ENCODE data around the gene CBLB. TPM values are rescaled to one million over a fixed set of nuclear protein-coding genes. Genes with fewer than 3 reads are reported as not detected.

Gene CBLB
- total and polyA plus RNA-seq, 2 of the 4 experiments (the other 2 are of a cell fraction), result 10.1 to 20.1 TPM

- Histone ChIP-seq H2BK15ac (ENCODE audit: low read depth, low read length) (no peak overlapping the region), H3K27me3 (ENCODE audit: control insufficient read depth, insufficient read depth, low read length) (no peaks in the 10 kb centered on the region), H3K9me1 (ENCODE audit: insufficient read depth, low read length) (peaks cover 10% of the 10 kb centered on the region), H3K4me2 (ENCODE audit: low read depth, low read length) (peak overlapping the region; percentile 39; the same call in 1 of the 2 replicates), H3K4me1 (ENCODE audit: control insufficient read depth, insufficient read depth, low read length) (peaks cover 10% of the 10 kb centered on the region), H3K56ac (ENCODE audit: extremely low read depth, insufficient read depth, low read length) (no peak overlapping the region), H2BK5ac (ENCODE audit: low read depth, low read length, poor library complexity, severe bottlenecking) (peak overlapping the region; percentile 54), H3K9me3 (ENCODE audit: control insufficient read depth, insufficient read depth, low read length) (no peaks in the 10 kb centered on the region), H3K4ac (ENCODE audit: low read depth, low read length) (no peak overlapping the region), H2BK120ac (ENCODE audit: low read depth, low read length) (no peak overlapping the region), H4K91ac (ENCODE audit: insufficient read depth, low read depth, low read length) (no peak overlapping the region), H3K36me3 (ENCODE audit: control insufficient read depth, insufficient read depth, low read length) (no peaks in the 10 kb centered on the region), H3K4me3 (ENCODE audit: insufficient read depth, low read depth, low read length) (no peak overlapping the region), H2AK9ac (replicated peaks; ENCODE audit: low read depth, low read length, poor library complexity) (no peak overlapping the region), H3K27ac (ENCODE audit: insufficient read depth, low read length) (no peak overlapping the region), H4K20me1 (ENCODE audit: insufficient read depth, low read length) (peaks cover 10% of the 10 kb centered on the region; the same call in 1 of the 2 replicates), H2BK20ac (ENCODE audit: low read depth, low read length) (no peak overlapping the region), H3K9ac (ENCODE audit: low read depth, low read length) (no peak overlapping the region), H4K8ac (ENCODE audit: low read depth in 2 of 2, low read length in 2 of 2) (0 out of 4 replicates have a peak overlapping the region, but pooled peaks of 1 of the 2 experiments have one; percentile 35), H2AFZ (replicated peaks; ENCODE audit: low read length, poor library complexity) (no peak overlapping the region), H3K18ac (ENCODE audit: low read depth, low read length) (no peak overlapping the region), H3K23ac (ENCODE audit: low read depth, low read length) (no peak overlapping the region), H4K5ac (ENCODE audit: low read depth, low read length) (no peak overlapping the region), H3K79me1 (ENCODE audit: low read depth in 1 of 2, low read length in 2 of 2) (peaks cover 18 to 24% of the 10 kb centered on the region in 2 experiments), H2AK5ac (ENCODE audit: low read depth, low read length) (no peak overlapping the region), H3K14ac (replicated peaks; ENCODE audit: low read depth, low read length) (no peak overlapping the region)
- in situ Hi-C loops (cut with MboI; ENCODE audit: low sequenced_read_pairs), result no loop called here
- no TSS peak for BruUV-seq (replicated peaks)
- ATAC-seq (ENCODE audit: low read depth), result peak; percentile 56
- TF ChIP-seq MAZ (IDR thresholded peaks at IDR 0.05; ENCODE audit: borderline replicate concordance, low read depth, low read length) (no peak), RCOR1 (IDR thresholded peaks at IDR 0.05; ENCODE audit: insufficient replicate concordance, low read length) (no peak), CEBPB (IDR thresholded peaks at IDR 0.05; ENCODE audit: low read depth, low read length) (no peak), NFE2L2 (IDR thresholded peaks at IDR 0.05; ENCODE audit: low read depth, low read length) (no peak), FOS (IDR thresholded peaks at IDR 0.05; ENCODE audit: low read depth, low read length) (no peak), CHD1 (IDR thresholded peaks at IDR 0.05; ENCODE audit: low read depth, low read length) (no peak), MAFK (IDR thresholded peaks at IDR 0.05; ENCODE audit: low read depth, low read length) (no peak), CTCF (conservative IDR thresholded peaks at IDR 0.05; ENCODE audit: low read depth, low read length) (no peak), SMC3 (IDR thresholded peaks at IDR 0.05; ENCODE audit: low read depth, low read length) (no peak), RFX5 (IDR thresholded peaks at IDR 0.05; ENCODE audit: low read depth, low read length) (no peak), BHLHE40 (IDR thresholded peaks at IDR 0.05; ENCODE audit: low read depth, low read length) (no peak), RAD21 (IDR thresholded peaks at IDR 0.05; ENCODE audit: low read length) (no peak), USF2 (IDR thresholded peaks at IDR 0.05; ENCODE audit: low read depth, low read length) (no peak), MXI1 (IDR thresholded peaks at IDR 0.05; ENCODE audit: borderline replicate concordance, low read depth, low read length) (no peak), POLR2A (IDR thresholded peaks at IDR 0.05; ENCODE audit: low read depth, low read length) (no peak), ELK1 (IDR thresholded peaks at IDR 0.05; ENCODE audit: borderline replicate concordance, low read depth, low read length) (no peak)
- dilution Hi-C loops (cut with HindIII; ENCODE audit: low sequenced_read_pairs, unreplicated experiment), result no loop called here
- ChIA-PET CTCF (no interaction called here), POLR2A (ENCODE audit: unreplicated experiment) (no interaction called here)
- intact Hi-C loops (cut with micrococcal nuclease), result no loop called here
- WGBS, 2 experiments (ENCODE audit: extremely low coverage in 2 of 2, insufficient read length in 1 of 2), result no CpG with 5 or more reads among the region's 4 CpGs
- DNase-seq, result peak; percentile 68
Measured at GRCh38 chr3:105791131-105791530, 77.7 kb downstream of the CBLB start.
